K562 (cell line): ENCODE data around the gene MAMDC4. TPM values are rescaled to one million over a fixed set of nuclear protein-coding genes. Genes with fewer than 3 reads are reported as not detected.

Experiments
- C11orf30 ChIP-seq: fragments of 450-650 bp; IDR thresholded peaks from 2 replicates; pipeline ENCODE4 v1.6.1; 2016; ENCODE audit warnings: low read depth, mild to moderate bottlenecking
- EP400 ChIP-seq: fragments of 450-650 bp; IDR thresholded peaks from 2 replicates; pipeline ENCODE4 v1.6.1; 2017; ENCODE audit warnings: antibody characterized with exemption, mild to moderate bottlenecking, moderate library complexity
- ETS2 ChIP-seq: IDR thresholded peaks from 2 replicates; pipeline ENCODE4 v1.6.1; 2016; ENCODE audit warnings: borderline replicate concordance, missing genetic modification characterization, mild to moderate bottlenecking, moderate library complexity, missing compliant biosample characterization; ENCODE audit not compliant: poor library complexity, severe bottlenecking
- ILF3 ChIP-seq: fragments of 450-650 bp; IDR thresholded peaks from 2 replicates; pipeline ENCODE4 v1.6.1; 2018; ENCODE audit warnings: antibody characterized with exemption, mild to moderate bottlenecking, moderate library complexity, borderline replicate concordance
- KHSRP ChIP-seq: fragments of 450-650 bp; IDR thresholded peaks from 2 replicates; pipeline ENCODE4 v1.6.1; 2017
- L3MBTL2 ChIP-seq: fragments of 450-650 bp; IDR thresholded peaks from 2 replicates; pipeline ENCODE4 v1.6.1; 2016; ENCODE audit warnings: mild to moderate bottlenecking, moderate library complexity
- RNF2 ChIP-seq: sonication (generic); IDR thresholded peaks from 2 replicates; pipeline ENCODE4 v1.6.1; 2016
- TRIM24 ChIP-seq, 2 experiments: fragments of 450-650 bp; IDR thresholded peaks; 2 replicates each; pipeline ENCODE4 v1.6.1; 2016
- ZNF507 ChIP-seq: conservative IDR thresholded peaks from 2 replicates; pipeline ENCODE4 v1.6.1; 2017; ENCODE audit warnings: missing genetic modification characterization, missing compliant biosample characterization
- ZNF583 ChIP-seq: fragments of 250-450 bp; sonication (Bioruptor Pico); IDR thresholded peaks from 2 replicates; pipeline ENCODE4 v1.4.0; 2020
- ZNF644 ChIP-seq: fragments of 200-800 bp; sonication (Bioruptor generic); IDR thresholded peaks from 2 replicates; pipeline ENCODE4 v1.6.1; 2016; ENCODE audit warnings: low read depth, missing genetic modification characterization, missing compliant biosample characterization
- polyA plus RNA-seq, 8 experiments: library from polyadenylated mRNA; depleted of rRNA in 4 of 8; stranded (reverse) in 5 of 8; unstranded in 3 of 8; fragments of >200 nt; fragmentation: Nextera tagmentation in 2 of 8; fragmentation: Illumina TruSeq in 1 of 8; extraction: Ambion mirVana in 2 of 8; extraction: Trizol in 1 of 8; gene quantifications; 2 replicates each; pipeline versions ENCODE4 v1.2.1 to v1.2.3, GENCODE V29; 2011 to 2014; ENCODE audit warnings: inconsistent platforms in 1 of 8, missing spikeins in 1 of 8
- total RNA-seq, 7 experiments: library from RNA; depleted of rRNA in 6 of 7; stranded (reverse); fragments of >200 nt in 6 of 7; fragmentation: Illumina TruSeq in 2 of 7; extraction: Trizol in 2 of 7; gene quantifications; 2 replicates each; pipeline versions ENCODE4 v1.2.1 to v1.2.3, GENCODE V29; 2011 to 2021; ENCODE audit warnings: low replicate concordance in 1 of 7
- TF ChIP-seq, protein P1 (sequence below): fragments of 450-650 bp; IDR thresholded peaks from 2 replicates; pipeline ENCODE4 v1.6.1; 2016; ENCODE audit warnings: low read depth, mild to moderate bottlenecking, moderate library complexity
- TF ChIP-seq, protein P2 (sequence below), 2 experiments: fragments of 450-650 bp; IDR thresholded peaks; 2 replicates each; pipeline ENCODE4 v1.6.1; 2016; ENCODE audit warnings: mild to moderate bottlenecking in 2 of 2, borderline replicate concordance in 1 of 2, low read depth in 1 of 2, moderate library complexity in 1 of 2
- TF ChIP-seq, protein P3 (sequence below): fragments of 250-450 bp; sonication (Bioruptor Pico); IDR thresholded peaks from 2 replicates; pipeline ENCODE4 v1.9.0; 2021; ENCODE audit warnings: mild to moderate bottlenecking, inconsistent platforms
- TF ChIP-seq, protein P4 (sequence below), 3 experiments: fragments of 200-800 bp in 1 of 3; sonication (Bioruptor generic) in 1 of 3; sonication (generic) in 1 of 3; formaldehyde crosslinking in 1 of 3; IDR thresholded peaks; 2 replicates each; pipeline versions ENCODE4 v1.6.1 to v1.8.0; 2016 to 2022; ENCODE audit warnings: mild to moderate bottlenecking in 2 of 3, missing compliant biosample characterization in 2 of 3, missing genetic modification characterization in 2 of 3, missing genetic modification reagents in 1 of 3

Gene MAMDC4
- total and polyA plus RNA-seq, 9 of the 15 experiments (the other 6 are each of a cell fraction or from before 2014, with no cell fraction given) = 0.03 to 10.8 (median 1.5) TPM

DNA sequence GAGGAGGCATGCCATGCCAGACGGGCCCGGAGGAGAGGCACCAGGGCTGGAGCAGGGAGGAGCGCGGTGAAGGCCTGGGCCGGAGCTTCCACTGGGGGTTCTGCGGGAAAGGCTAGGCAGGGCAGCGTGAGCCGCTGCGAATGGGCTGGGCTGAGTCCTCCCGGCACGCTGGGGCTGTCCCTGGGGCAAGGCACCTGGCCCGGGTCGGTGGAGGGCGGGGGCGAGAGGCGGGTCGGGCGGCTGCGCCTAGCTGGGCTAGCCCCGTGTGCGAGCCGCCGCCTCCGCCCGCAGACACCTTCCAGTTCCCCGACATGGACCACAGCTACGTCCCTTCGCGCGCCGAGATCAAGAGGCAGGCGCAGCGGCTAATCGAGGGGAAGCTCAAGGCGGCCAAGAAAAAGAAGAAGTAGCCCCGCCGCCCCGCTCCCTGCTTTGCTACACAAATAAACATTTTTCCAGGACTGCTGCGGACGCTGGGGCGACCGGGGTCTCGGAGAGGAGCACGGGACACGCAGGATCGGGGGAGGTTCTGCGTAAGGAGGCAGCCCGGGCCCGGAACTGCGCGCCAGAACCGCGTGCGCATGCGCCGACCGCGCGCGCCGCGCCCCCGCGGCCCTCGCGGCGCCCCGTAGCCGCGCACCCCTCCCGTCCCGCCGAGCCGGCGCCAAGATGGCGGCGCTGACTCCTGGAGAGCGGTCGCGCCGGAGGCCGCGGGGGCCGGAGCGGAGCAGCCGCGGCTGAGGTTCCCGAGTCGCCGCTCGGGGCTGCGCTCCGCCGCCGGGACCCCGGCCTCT lies 44.7 kb upstream of the MAMDC4 start, which contains the start of gene RABL6 (continued):
- TF ChIP-seq ZNF583 (CRISPR knock-in tag) (no peak), ZNF507 (tag) (no peak), RNF2 (0 out of 2 replicates have a peak, but pooled peaks have one; percentile 26), ZNF644 (tag) (no peak), C11orf30 (no peak), ILF3 (no peak), TRIM24 (IDR thresholded peaks at IDR 0.05) (no peak), L3MBTL2 (peak; percentile 90), EP400 (peak; percentile 75), ETS2 (tag) (no peak), KHSRP (no peak)
- TF ChIP-seq, protein P1, sequence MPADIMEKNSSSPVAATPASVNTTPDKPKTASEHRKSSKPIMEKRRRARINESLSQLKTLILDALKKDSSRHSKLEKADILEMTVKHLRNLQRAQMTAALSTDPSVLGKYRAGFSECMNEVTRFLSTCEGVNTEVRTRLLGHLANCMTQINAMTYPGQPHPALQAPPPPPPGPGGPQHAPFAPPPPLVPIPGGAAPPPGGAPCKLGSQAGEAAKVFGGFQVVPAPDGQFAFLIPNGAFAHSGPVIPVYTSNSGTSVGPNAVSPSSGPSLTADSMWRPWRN = no peak
- TF ChIP-seq, protein P2, sequence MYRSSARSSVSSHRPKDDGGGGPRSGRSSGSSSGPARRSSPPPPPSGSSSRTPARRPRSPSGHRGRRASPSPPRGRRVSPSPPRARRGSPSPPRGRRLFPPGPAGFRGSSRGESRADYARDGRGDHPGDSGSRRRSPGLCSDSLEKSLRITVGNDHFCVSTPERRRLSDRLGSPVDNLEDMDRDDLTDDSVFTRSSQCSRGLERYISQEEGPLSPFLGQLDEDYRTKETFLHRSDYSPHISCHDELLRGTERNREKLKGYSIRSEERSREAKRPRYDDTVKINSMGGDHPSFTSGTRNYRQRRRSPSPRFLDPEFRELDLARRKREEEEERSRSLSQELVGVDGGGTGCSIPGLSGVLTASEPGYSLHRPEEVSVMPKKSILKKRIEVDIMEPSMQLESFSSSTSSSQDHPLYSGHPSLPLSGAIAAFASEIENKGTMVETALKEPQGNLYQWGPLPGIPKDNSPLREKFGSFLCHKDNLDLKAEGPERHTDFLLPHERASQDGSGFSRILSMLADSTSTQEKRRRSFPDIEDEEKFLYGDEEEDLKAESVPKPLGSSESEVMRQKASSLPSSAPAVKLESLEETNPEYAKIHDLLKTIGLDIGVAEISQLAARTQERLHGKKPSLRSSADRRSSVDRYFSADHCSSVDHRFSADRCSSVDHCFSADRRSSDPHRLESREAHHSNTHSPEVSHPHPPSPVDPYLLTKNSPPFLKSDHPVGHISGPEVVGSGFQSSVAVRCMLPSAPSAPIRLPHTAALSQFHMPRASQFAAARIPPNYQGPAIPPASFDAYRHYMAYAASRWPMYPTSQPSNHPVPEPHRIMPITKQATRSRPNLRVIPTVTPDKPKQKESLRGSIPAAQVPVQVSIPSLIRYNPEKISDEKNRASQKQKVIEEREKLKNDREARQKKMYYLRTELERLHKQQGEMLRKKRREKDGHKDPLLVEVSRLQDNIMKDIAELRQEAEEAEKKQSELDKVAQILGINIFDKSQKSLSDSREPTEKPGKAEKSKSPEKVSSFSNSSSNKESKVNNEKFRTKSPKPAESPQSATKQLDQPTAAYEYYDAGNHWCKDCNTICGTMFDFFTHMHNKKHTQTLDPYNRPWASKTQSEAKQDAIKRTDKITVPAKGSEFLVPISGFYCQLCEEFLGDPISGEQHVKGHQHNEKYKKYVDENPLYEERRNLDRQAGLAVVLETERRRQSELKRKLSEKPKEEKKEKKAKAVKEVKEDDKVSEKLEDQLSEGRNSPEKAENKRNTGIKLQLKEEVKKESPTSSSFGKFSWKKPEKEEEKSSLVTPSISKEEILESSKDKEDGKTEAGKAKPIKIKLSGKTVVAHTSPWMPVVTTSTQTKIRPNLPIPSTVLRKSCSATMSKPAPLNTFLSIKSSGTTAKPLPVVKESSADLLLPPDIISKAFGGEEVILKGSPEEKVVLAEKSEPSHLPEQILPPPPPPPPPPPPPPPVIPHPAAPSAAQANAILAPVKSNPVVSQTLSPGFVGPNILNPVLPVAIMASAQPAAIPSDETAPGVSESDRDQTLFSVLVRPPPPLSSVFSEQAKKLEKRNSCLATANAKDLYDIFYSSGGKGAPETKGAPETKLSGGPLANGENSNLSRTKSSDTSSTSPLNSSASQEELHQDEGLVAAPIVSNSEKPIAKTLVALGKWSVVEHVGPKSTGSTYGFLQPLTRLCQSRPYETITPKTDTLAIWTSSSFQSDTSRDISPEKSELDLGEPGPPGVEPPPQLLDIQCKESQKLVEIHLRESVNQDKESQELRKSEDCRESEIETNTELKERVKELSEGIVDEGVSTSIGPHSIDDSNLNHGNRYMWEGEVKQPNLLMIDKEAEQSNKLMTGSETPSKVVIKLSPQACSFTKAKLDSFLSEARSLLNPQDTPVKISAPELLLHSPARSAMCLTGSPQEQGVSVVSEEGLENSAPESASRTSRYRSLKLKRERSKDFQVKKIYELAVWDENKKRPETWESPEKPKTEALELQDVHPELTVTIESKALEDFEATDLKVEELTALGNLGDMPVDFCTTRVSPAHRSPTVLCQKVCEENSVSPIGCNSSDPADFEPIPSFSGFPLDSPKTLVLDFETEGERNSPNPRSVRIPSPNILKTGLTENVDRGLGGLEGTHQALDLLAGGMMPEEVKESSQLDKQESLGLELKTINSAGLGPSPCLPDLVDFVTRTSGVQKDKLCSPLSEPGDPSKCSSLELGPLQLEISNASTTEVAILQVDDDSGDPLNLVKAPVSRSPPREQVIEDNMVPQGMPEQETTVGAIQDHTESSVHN (IDR thresholded peaks at IDR 0.05; ENCODE audit: borderline replicate concordance in 1 of 2, low read depth in 1 of 2) = no peak
- TF ChIP-seq, protein P3, sequence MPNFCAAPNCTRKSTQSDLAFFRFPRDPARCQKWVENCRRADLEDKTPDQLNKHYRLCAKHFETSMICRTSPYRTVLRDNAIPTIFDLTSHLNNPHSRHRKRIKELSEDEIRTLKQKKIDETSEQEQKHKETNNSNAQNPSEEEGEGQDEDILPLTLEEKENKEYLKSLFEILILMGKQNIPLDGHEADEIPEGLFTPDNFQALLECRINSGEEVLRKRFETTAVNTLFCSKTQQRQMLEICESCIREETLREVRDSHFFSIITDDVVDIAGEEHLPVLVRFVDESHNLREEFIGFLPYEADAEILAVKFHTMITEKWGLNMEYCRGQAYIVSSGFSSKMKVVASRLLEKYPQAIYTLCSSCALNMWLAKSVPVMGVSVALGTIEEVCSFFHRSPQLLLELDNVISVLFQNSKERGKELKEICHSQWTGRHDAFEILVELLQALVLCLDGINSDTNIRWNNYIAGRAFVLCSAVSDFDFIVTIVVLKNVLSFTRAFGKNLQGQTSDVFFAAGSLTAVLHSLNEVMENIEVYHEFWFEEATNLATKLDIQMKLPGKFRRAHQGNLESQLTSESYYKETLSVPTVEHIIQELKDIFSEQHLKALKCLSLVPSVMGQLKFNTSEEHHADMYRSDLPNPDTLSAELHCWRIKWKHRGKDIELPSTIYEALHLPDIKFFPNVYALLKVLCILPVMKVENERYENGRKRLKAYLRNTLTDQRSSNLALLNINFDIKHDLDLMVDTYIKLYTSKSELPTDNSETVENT (CRISPR knock-in tag) = no peak
- TF ChIP-seq, protein P4, sequence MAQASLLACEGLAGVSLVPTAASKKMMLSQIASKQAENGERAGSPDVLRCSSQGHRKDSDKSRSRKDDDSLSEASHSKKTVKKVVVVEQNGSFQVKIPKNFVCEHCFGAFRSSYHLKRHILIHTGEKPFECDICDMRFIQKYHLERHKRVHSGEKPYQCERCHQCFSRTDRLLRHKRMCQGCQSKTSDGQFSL (CRISPR knock-in tag; IDR thresholded peaks at IDR 0.05) = no peak
- TF ChIP-seq, protein P4 (tag; IDR thresholded peaks at IDR 0.05) = no peak
